Keratinocyte (primary cell): Measurements from ENCODE around the gene SLC38A3. TPM values are rescaled to one million over a fixed set of nuclear protein-coding genes. Genes with fewer than 3 reads are reported as not detected.

Experiments used
- DNase-seq: peaks from one replicate; pipeline ENCODE4 v3.0.0-alpha.2; 2011; ENCODE audit warnings: low read depth, missing footprints, low spot score
- FAIRE-seq: peaks from 2 replicates; lab custom pipeline; 2011; peaks lifted over from hg19 to GRCh38; lab: Jason Lieb, UNC
- H2AFZ ChIP-seq: 2 replicates; pipeline ENCODE4 v1.6.0; 2012; ENCODE audit warnings: low read length, control low read depth, inconsistent platforms; ENCODE audit not compliant: control insufficient read depth
- H3K27ac ChIP-seq: 2 replicates; pipeline ENCODE4 v1.5.1; 2011; ENCODE audit warnings: low read length; ENCODE audit not compliant: control insufficient read depth, insufficient read depth
- H3K27me3 ChIP-seq: 3 replicates; pipeline ENCODE4 v1.6.0; 2011; ENCODE audit warnings: low read length; ENCODE audit not compliant: control insufficient read depth, insufficient read depth; ENCODE audit errors: extremely low read depth
- H3K36me3 ChIP-seq, 2 experiments: 2 replicates in 1 of 2; 3 replicates in 1 of 2; pipeline ENCODE4 v1.5.1; 2011; ENCODE audit warnings: low read length in 2 of 2, mild to moderate bottlenecking in 1 of 2; ENCODE audit not compliant: control insufficient read depth in 2 of 2, insufficient read depth in 2 of 2; ENCODE audit errors: extremely low read depth in 1 of 2
- H3K4me1 ChIP-seq: 3 replicates; pipeline ENCODE4 v1.5.1; 2011; ENCODE audit warnings: low read length; ENCODE audit not compliant: control insufficient read depth, insufficient read depth; ENCODE audit errors: extremely low read depth
- H3K4me2 ChIP-seq: 3 replicates; pipeline ENCODE4 v1.6.0; 2011; ENCODE audit warnings: low read depth, low read length; ENCODE audit not compliant: control insufficient read depth, insufficient read depth; ENCODE audit errors: extremely low read depth
- H3K4me3 ChIP-seq, 3 experiments: fragments of 200-600 bp in 1 of 3; sonication (generic) in 1 of 3; 2 replicates in 2 of 3; 3 replicates in 1 of 3; pipeline ENCODE4 v1.5.1; 2011 to 2016; ENCODE audit warnings: low read length in 3 of 3, mild to moderate bottlenecking in 3 of 3, control low read depth in 2 of 3, inconsistent platforms in 1 of 3, low read depth in 1 of 3, mixed read lengths in 1 of 3, mixed run types in 1 of 3, moderate library complexity in 1 of 3; ENCODE audit not compliant: control insufficient read depth in 2 of 3, insufficient read depth in 2 of 3; ENCODE audit errors: extremely low read depth in 1 of 3
- H3K79me2 ChIP-seq: 2 replicates; pipeline ENCODE4 v1.6.0; 2012; ENCODE audit warnings: low read length; ENCODE audit not compliant: control insufficient read depth, insufficient read depth
- H3K9ac ChIP-seq: 3 replicates; pipeline ENCODE4 v1.6.0; 2011; ENCODE audit warnings: low read length; ENCODE audit not compliant: control insufficient read depth, insufficient read depth; ENCODE audit errors: extremely low read depth
- H3K9me1 ChIP-seq: 3 replicates; pipeline ENCODE4 v1.6.0; 2011; ENCODE audit warnings: low read length; ENCODE audit not compliant: control insufficient read depth, insufficient read depth; ENCODE audit errors: extremely low read depth
- H3K9me3 ChIP-seq: 2 replicates; pipeline ENCODE4 v1.5.1; 2012; ENCODE audit warnings: low read depth, low read length; ENCODE audit not compliant: control insufficient read depth
- H4K20me1 ChIP-seq: 3 replicates; pipeline ENCODE4 v1.6.0; 2011; ENCODE audit warnings: low read length; ENCODE audit not compliant: control insufficient read depth, insufficient read depth; ENCODE audit errors: extremely low read depth
- CTCF ChIP-seq, 3 experiments: IDR thresholded peaks in 1 of 3; conservative IDR thresholded peaks in 1 of 3; optimal IDR thresholded peaks in 1 of 3; 2 replicates in 2 of 3; 3 replicates in 1 of 3; pipeline versions ENCODE3 to v1.5.1; 2011; ENCODE audit warnings: low read length in 3 of 3, mild to moderate bottlenecking in 3 of 3, moderate library complexity in 2 of 3, control low read depth in 1 of 3, inconsistent platforms in 1 of 3; ENCODE audit not compliant: insufficient read depth in 2 of 3; ENCODE audit errors: extremely low read depth in 1 of 3
- EZH2 ChIP-seq: IDR thresholded peaks from one replicate; pipeline ENCODE4 v1.6.1; 2012; ENCODE audit warnings: inconsistent platforms, mild to moderate bottlenecking, low read length, moderate library complexity
- dilution Hi-C: fragments of 300-500 bp; cut with MboI; formaldehyde crosslinking; loops from one replicate; pipeline ENCODE4 v1.7.0; 2020; ENCODE audit warnings: low sequenced_read_pairs; ENCODE audit not compliant: extremely low pct_ligation_motif_present
- polyA plus RNA-seq, 5 experiments: library from polyadenylated mRNA; depleted of rRNA in 3 of 5; stranded (reverse) in 3 of 5; stranded (forward) in 1 of 5; unstranded in 1 of 5; fragments of >200 nt; gene quantifications; 1 replicate in 1 of 5; 2 replicates in 3 of 5; 3 replicates in 1 of 5; pipeline versions ENCODE4 v1.2.1 to v1.2.3, GENCODE V29; 2011 to 2012; ENCODE audit warnings: missing spikeins in 2 of 5, low read depth in 1 of 5, low replicate concordance in 1 of 5

SLC38A3 gene
- polyA plus RNA-seq, 1 donor (not counting 4 experiments of a cell fraction or from before 2014, with no cell fraction given) = not detected

DNA sequence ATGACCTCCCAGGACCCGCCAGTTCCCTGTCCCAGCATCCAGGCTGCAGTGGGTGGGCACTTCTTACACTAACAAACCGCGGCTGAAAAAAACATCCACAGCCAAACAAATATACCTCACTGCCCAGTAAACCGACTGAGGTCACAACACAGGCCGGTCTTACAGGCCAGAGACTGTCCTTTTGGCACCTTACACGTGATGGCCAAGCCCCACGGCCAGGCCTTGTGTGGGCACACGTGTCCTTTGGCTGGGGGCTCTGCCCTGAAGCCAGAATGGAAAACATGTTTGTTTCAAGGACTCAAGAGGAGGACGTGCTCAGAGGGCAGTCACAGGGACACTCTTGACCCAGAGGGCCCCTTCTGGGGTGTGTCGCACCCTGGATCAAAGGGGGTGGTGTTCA, 9.8 kb downstream of the SLC38A3 start:
- Histone ChIP-seq H3K9ac (no peak overlapping the region), H3K27ac (no peak overlapping the region), H3K4me1 (peaks cover 11% of the 10 kb centered on the region), H3K79me2 (no peaks in the 10 kb centered on the region), H3K4me2 (no peak overlapping the region), H2AFZ (no peak overlapping the region), H3K36me3 (no peaks in the 10 kb centered on the region), H3K9me1 (no peaks in the 10 kb centered on the region), H3K27me3 (peaks cover 8% of the 10 kb centered on the region), H3K9me3 (no peaks in the 10 kb centered on the region), H3K4me3 (no peak overlapping the region), H4K20me1 (no peaks in the 10 kb centered on the region)
- dilution Hi-C loops = no loop called here
- DNase-seq = no peak
- no peak for FAIRE-seq
- TF ChIP-seq CTCF (optimal IDR thresholded peaks at IDR 0.05 in 1 of 3, IDR thresholded peaks at IDR 0.05 in 1 of 3, conservative IDR thresholded peaks at IDR 0.05 in 1 of 3; ENCODE audit: extremely low read depth in 1 of 3, insufficient read depth in 2 of 3, low read length in 3 of 3) (no peak), EZH2 (no peak)

- dilution Hi-C loops = no loop called here
- no peaks in the 10 kb centered on the region for H3K36me3 ChIP-seq
- H3K9me3 ChIP-seq = no peaks in the 10 kb centered on the region
- H3K4me2 ChIP-seq = no peak overlapping the region
- no peaks in the 10 kb centered on the region for H3K79me2 ChIP-seq
- TF ChIP-seq CTCF (optimal IDR thresholded peaks at IDR 0.05 in 1 of 3, IDR thresholded peaks at IDR 0.05 in 1 of 3, conservative IDR thresholded peaks at IDR 0.05 in 1 of 3; ENCODE audit: extremely low read depth in 1 of 3, insufficient read depth in 2 of 3, low read length in 3 of 3) (no peak), EZH2 (no peak)
- DNase-seq (no peak), FAIRE-seq (no peak)
- no peaks in the 10 kb centered on the region for H3K9me1 ChIP-seq
- H3K4me3 ChIP-seq = no peak overlapping the region
- no peak overlapping the region for H2AFZ ChIP-seq
- no peak overlapping the region for H3K9ac ChIP-seq
- H4K20me1 ChIP-seq = no peaks in the 10 kb centered on the region
- H3K4me1 ChIP-seq = peaks cover 11% of the 10 kb centered on the region
- peaks cover 3% of the 10 kb centered on the region for H3K27me3 ChIP-seq
- H3K27ac ChIP-seq = no peak overlapping the region
These were observed 10.5 kb downstream of the SLC38A3 start for GRCh38 chr3:50215529-50215928.
